CD4-positive, alpha-beta T cell treated with Interleukin-15 for 1 hour (primary cell): Measurements from ENCODE around the gene MARCHF2.

ENCODE experiments used
- DNase-seq: peaks from one replicate; pipeline ENCODE4 v3.0.0-alpha.2; 2020

MARCHF2 gene

GRCh38 chr19:8455018-8455417, 41.9 kb downstream of the MARCHF2 start:
- DNase-seq = no peak

DNA sequence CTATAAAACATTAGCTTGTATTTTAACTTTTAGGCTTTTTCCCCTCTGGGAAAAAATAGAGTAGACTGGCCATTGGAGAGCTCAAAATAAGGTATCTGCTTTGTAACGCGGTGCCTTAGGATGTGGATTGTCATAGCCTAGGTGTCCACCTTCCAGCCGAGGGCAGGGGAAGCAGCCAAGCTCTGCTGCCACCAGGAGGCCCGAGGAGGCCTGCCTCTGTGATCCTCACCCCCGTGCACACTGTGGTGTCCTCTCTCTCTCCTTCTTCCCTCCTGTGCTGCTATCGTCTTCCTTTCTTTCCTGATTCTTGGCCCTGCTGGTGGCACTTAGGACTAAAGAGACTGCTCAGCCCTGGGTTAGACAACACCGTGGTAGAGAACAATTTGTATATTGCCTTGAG, 43.0 kb downstream of the MARCHF2 start:
- no peak for DNase-seq

DNA sequence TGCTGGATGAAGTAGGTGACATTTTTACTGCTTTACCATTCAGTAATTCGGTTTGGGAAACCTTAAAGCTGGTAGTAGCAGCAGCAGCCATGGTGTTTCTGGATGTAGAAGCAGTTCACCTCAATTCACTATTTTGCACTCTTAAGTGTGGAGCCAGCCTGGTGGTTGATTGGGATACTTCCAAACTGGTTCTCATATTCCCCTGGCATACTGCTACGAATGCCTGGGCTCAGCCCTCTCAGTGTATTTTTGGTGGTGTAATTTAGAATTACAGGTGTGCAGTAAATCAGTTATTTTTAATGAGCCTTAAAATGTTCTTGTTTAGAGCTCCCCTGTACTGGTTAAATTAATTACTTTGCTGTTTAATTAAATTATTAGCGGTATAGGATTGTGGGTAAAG, 44.1 kb downstream of the MARCHF2 start:
- DNase-seq = no peak

- no peak for DNase-seq
Measured at GRCh38 chr19:8457827-8458226, 44.7 kb downstream of the MARCHF2 start.

DNA sequence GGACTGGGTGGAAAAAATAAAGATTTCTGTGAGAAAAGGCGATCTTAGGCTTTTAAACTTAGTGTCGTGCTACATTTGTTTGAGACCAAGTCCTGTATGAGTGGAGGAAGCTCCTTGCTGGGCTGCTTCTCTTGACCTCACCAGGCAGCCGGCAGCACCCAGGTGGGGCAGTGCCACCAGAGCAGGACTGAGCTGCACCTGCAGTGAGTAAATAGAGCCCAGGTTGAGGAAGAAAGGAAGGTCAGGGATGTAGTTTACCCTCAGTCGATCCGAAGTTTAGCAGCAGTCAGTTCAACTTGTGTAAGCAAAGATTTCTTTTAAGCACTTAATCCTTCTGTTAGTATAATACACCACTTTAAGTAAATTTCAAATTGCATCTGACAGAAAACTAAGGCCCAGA, 45.3 kb downstream of the MARCHF2 start:
- DNase-seq = no peak

DNA sequence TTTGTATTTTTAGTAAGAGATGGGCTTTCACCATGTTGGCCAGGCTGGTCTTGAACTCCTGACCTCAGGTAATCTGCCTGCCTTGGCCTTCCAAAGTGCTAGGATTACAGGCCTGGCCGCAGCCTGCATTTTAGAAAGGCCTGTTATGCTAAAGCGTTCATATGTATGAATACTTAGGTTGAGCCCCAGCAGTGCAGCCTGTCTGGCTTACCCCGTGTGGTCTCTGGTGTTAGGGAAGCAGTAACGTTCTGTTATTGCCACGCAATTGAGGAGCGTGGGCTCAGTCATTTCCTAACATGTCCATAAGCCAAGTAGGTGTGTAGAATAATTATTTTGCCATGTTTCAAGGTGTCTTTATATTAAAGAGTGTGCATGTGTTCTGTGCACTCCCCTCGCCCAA, 46.0 kb downstream of the MARCHF2 start:
- DNase-seq = no peak

DNA sequence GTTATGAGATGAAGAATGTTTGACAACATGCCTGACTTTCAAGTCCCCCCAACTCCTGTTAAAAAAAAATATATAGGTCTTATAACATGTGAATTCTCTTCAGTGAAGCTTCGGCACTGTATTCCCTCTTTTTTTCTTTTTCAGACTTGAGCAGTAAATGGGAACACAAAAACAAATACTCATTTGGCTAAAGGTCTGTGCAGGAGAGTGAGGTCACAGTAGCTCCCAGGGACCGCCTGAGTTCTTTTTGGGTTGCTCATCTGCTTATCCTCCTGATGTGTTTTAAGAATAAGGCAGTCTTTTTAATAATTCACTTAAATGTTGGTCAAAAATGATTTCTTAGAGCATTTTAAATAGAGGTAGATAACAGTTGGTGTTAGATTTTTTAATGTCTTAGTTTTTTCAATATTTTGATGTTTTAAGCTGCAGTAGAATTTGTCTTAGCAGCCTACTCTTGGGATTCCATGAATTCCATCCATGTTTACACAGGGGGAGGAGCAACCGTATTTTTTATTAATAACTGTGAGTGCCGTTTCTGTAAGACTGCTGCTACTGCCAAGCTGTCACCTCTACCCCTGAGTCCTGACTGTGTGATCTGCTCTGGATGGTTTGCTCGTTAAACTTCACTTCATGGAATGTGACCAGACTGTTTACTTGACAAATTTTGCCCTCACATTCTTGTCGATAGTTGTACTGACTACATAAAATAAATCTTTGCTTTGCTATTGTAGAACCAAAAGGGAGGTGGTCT, 46.6 kb downstream of the MARCHF2 start:
- no peak for DNase-seq

DNA sequence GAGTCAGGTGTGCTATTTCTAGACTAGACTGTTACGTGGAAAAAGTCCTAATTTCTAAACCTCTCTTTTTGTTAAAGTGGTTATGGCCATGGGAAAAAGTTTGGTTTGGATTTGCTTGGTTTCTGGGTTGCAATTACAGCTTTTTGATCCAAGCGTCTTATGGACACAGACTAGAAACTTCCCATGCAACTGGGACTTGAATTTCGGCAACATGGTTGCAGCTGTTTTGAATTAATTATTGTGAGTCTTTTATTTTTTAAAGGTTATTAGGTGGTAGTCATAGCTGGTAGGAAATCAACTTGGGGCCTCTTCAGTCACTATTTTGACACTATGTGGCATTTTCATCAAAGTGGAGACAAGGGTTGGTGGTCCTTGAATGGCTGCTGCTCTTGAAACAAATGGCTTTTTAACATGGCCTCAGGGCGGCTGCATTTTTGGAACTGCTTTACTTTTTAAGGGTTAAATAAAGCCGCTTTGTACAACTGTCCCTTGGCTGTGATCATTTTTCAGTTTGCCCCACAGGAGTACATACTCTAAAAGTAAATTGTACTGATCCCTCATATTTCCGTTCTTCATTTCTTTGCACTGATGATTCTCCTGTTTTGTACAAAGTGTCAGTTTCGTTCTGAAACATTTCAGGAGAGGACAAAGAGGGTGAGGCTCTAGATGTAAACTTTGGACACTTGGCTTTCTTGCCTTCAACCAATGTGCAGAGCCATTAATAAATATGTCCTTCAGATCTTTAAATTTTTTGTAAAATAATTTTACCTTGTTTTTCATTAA, 47.6 kb downstream of the MARCHF2 start:
- no peak for DNase-seq

DNA sequence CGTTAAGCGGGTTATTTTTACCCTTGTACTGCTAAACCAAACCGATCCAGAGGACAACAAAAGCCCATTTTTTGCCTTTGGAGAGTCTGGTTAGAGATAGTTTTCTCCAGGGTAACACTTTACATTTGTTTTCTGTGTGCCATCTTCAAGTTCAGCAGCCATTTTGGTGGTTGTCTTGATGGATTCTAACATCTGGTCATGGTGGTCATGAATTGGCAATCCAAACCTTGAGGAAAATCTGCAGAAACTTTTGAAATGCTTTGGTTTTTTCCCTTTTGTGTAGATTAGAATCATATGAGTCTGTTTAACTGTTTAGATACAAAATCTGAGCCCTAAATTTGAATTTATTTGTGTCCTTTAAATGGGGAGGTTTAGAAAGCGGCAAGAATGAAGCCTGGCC, 48.3 kb downstream of the MARCHF2 start:
- no peak for DNase-seq

GRCh38 chr19:8461891-8462290, 48.8 kb downstream of the MARCHF2 start:
- no peak for DNase-seq

GRCh38 chr19:8462571-8462970, 49.5 kb downstream of the MARCHF2 start:
- DNase-seq = no peak

GRCh38 chr19:8463365-8463764, 50.3 kb downstream of the MARCHF2 start:
- DNase-seq = no peak

DNA sequence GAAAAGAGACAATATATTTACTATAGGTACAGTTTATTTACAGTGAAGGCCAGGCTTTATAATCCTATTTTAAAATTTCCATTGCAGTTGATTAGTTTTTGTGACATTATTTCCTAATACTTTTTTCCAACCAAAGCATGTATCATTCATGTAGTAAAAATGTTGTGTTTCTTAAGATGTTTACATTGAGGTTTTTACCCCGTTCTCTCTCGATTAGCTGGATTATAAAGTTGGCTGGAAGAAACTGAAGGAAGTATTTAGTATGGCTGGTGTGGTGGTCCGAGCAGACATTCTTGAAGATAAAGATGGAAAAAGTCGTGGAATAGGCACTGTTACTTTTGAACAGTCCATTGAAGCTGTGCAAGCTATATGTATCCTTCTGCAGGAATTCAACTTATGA, 52.9 kb downstream of the MARCHF2 start:
- DNase-seq = no peak

- no peak for DNase-seq
Measured at GRCh38 chr19:8468124-8468523, 55.0 kb downstream of the MARCHF2 start.

DNA sequence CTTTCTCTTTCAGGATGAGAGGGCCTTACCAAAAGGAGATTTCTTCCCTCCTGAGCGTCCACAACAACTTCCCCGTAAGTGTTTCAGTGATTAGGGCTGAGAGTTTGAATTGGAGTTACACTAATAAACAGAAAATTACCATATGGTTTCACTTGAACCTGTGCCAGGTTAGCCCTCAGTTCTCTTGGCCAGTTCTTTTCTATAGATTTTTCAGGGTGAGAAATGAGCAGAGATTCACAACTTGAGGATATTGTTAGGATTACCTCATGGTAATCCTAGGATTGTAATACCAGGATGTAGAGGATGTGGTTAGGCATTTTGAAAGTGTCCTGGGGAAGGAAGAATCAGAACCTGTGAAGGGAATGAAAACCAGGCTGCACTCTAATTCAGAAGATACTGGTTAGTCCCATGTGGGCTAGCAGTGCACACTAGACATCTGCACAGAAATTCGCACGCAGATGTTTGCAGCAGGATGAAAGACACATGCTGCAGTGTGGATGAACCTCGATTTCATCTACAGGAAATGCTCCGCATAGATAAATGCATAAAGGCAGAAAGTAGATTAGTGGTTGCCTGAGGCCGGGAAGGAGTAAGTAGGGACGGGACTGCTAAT, 55.8 kb downstream of the MARCHF2 start:
- DNase-seq = no peak

- DNase-seq = no peak
Measured at GRCh38 chr19:8469613-8470368, 56.7 kb downstream of the MARCHF2 start.

GRCh38 chr19:8473648-8474476, 60.8 kb downstream of the MARCHF2 start:
- DNase-seq = no peak

DNA sequence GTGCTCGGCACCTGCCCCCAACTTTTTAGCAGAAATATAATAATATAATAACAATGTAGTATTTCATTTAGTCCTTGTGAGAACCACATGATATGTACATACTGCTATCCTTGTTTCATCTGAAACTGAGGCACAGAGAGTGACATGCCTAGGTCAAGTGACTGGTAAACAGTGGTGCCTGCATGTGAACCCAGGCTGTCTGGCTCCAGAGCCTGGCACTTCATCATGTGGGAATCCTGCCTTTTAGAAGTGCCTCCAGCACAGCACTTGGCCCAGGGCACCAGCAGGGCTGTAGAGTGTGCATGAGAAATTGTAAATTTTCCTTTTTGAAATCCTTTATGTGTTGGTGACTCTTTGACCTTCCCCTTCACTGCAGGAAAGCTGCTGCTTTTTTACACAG, 61.9 kb downstream of the MARCHF2 start:
- DNase-seq = no peak

DNA sequence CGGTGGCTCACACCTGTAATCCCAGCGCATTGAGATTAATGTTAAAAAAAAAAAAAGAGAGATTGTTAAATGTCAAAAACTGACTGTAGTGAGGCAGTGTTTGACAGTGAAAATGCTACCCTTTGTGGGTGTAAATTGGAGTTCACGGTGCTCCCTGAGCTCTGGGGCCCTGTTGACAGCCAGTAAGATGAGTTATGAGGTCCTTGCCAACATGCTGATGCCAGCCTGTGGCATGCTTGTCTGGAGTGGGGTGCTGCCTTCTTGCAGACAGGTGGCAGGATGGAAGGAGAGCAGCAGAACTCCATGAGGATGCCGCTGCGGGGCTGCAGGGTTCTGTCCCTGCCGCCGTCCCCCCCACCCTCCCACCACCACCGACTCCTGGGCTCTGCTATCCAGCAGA, 63.4 kb downstream of the MARCHF2 start:
- DNase-seq = no peak

DNA sequence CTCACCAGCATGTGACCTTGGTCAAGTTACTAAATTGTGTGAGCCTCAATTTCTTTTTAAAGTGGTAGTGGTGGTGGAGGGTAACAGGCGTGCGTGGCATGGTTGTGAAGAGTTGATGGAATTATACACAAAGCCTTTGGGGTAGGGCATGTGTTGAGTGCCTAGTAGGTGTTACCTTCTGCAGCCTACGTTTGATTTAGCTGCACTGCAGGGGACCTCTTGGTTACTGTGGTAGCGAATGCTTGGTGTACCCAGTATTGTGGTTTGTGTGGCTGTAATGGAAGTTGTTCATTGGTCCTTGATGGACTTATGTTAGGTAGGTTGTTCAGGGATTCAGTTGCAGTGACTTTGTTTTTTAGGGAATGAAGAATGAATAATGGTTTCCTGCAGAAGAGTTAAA, 64.8 kb downstream of the MARCHF2 start:
- DNase-seq = no peak

GRCh38 chr19:8478598-8478997, 65.5 kb downstream of the MARCHF2 start:
- no peak for DNase-seq

DNA sequence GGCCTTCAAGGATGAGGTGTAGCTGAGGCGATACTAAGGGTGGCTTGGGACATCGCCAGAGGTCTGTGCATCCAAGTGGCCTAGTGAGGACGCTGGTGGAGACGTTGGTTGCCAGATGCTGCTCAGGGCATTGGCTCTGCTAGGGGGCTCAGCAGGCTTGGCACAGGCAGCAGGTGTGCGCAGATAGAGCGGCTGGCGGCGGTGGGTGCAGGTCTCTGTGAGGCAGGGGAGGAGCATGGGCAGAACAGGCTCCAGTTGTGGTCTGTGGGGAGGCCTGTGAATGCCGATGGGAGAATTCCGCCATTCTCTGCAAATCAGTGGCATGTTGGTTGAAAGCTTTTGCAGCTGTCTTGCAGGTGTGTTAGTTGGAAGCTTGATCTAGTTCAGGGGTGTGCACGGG, 68.1 kb downstream of the MARCHF2 start:
- DNase-seq = no peak
